Progenitor cell of endocrine pancreas (in vitro differentiated cells): ENCODE measurements around the gene ZNF561. TPM values are rescaled to one million over a fixed set of nuclear protein-coding genes. Genes with fewer than 3 reads are reported as not detected.

Source experiments
- DNase-seq: peaks from one replicate; pipeline ENCODE4 v3.0.0; 2021; ENCODE audit warnings: low spot score; ENCODE audit not compliant: unreplicated experiment
- H3K27ac Mint-ChIP-seq: 2 replicates; pipeline ENCODE4 v1.8.0; 2021; ENCODE audit warnings: mild to moderate bottlenecking, moderate library complexity, mixed read lengths
- H3K27me3 Mint-ChIP-seq: 2 replicates; pipeline ENCODE4 v1.8.0; 2021; ENCODE audit warnings: mixed read lengths
- H3K36me3 Mint-ChIP-seq: 2 replicates; pipeline ENCODE4 v1.8.0; 2022; ENCODE audit warnings: mixed read lengths; ENCODE audit not compliant: insufficient read depth
- H3K4me1 Mint-ChIP-seq: 2 replicates; pipeline ENCODE4 v1.8.0; 2021; ENCODE audit warnings: low read depth, mixed read lengths
- H3K4me3 Mint-ChIP-seq: 2 replicates; pipeline ENCODE4 v1.8.0; 2021; ENCODE audit warnings: low read depth, mild to moderate bottlenecking, moderate library complexity, mixed read lengths
- H3K9me3 Mint-ChIP-seq: 2 replicates; pipeline ENCODE4 v1.8.0; 2021; ENCODE audit warnings: low read depth, mixed read lengths
- CTCF ChIP-seq: fragments of 200-600 bp; sonication (generic); IDR thresholded peaks from one replicate; pipeline ENCODE4 v1.5.0; 2021; ENCODE audit warnings: antibody characterized with exemption, mild to moderate bottlenecking; ENCODE audit not compliant: unreplicated experiment
- total RNA-seq: library from RNA; stranded (reverse); gene quantifications from 2 replicates; pipeline ENCODE4 v1.2.1, GENCODE V29; 2021

ZNF561 gene
- total RNA-seq, 1 donor from 2014 or later, result 90.1 TPM

GRCh38 chr19:9636018-9636417 lies 15.0 kb upstream of the ZNF561 start:
- Mint-ChIP-seq H3K9me3 (no peaks in the 10 kb centered on the region), H3K4me1 (no peaks in the 10 kb centered on the region), H3K27me3 (no peaks in the 10 kb centered on the region), H3K36me3 (peaks cover 32% of the 10 kb centered on the region), H3K27ac (no peak overlapping the region), H3K4me3 (no peak overlapping the region)
- no peak for DNase-seq
- TF ChIP-seq CTCF, result no peak

GRCh38 chr19:9627856-9628255 lies 6.8 kb upstream of the ZNF561 start:
- no peak for DNase-seq
- Mint-ChIP-seq H3K9me3 (no peaks in the 10 kb centered on the region), H3K36me3 (peaks cover 12% of the 10 kb centered on the region), H3K4me3 (no peak overlapping the region), H3K27ac (no peak overlapping the region), H3K4me1 (peaks cover 6% of the 10 kb centered on the region), H3K27me3 (no peaks in the 10 kb centered on the region)
- TF ChIP-seq CTCF, result no peak

GRCh38 chr19:9622531-9622930 lies 1.5 kb upstream of the ZNF561 start:
- Mint-ChIP-seq H3K4me3 (peak overlapping the region; percentile 71), H3K4me1 (peaks cover 20% of the 10 kb centered on the region)
- no peak for TF ChIP-seq CTCF

GRCh38 chr19:9620842-9621155 lies 233 bp downstream of the ZNF561 start:
- Mint-ChIP-seq H3K27me3 (no peaks in the 10 kb centered on the region), H3K36me3 (peaks cover 36% of the 10 kb centered on the region), H3K4me1 (peaks cover 19% of the 10 kb centered on the region), H3K9me3 (peaks cover 10% of the 10 kb centered on the region), H3K4me3 (peak overlapping the region; percentile 98), H3K27ac (peak overlapping the region; percentile 100)
- no peak for DNase-seq
- no peak for TF ChIP-seq CTCF

More at GRCh38 chr19:9622531-9622930, 1.5 kb upstream of the ZNF561 start:
- Mint-ChIP-seq H3K27ac (peak overlapping the region; percentile 93), H3K36me3 (peaks cover 21% of the 10 kb centered on the region), H3K27me3 (no peaks in the 10 kb centered on the region), H3K9me3 (peaks cover 7% of the 10 kb centered on the region)
- DNase-seq, result no peak

GRCh38 chr19:9615844-9616243 lies 5.2 kb downstream of the ZNF561 start:
- Mint-ChIP-seq H3K27me3 (no peaks in the 10 kb centered on the region), H3K36me3 (peaks cover 82% of the 10 kb centered on the region), H3K4me1 (peaks cover 4% of the 10 kb centered on the region), H3K4me3 (no peak overlapping the region), H3K9me3 (peaks cover 30% of the 10 kb centered on the region), H3K27ac (peak overlapping the region; percentile 78)
- TF ChIP-seq CTCF, result no peak
- DNase-seq, result no peak
